ENCODE results near the gene MYO5B.
"Not testable (repeated sequence)": the region's sequence is repeated elsewhere in the genome, so short reads cannot be mapped to it uniquely, and the experiment has no call there.

Gene MYO5B

DNA sequence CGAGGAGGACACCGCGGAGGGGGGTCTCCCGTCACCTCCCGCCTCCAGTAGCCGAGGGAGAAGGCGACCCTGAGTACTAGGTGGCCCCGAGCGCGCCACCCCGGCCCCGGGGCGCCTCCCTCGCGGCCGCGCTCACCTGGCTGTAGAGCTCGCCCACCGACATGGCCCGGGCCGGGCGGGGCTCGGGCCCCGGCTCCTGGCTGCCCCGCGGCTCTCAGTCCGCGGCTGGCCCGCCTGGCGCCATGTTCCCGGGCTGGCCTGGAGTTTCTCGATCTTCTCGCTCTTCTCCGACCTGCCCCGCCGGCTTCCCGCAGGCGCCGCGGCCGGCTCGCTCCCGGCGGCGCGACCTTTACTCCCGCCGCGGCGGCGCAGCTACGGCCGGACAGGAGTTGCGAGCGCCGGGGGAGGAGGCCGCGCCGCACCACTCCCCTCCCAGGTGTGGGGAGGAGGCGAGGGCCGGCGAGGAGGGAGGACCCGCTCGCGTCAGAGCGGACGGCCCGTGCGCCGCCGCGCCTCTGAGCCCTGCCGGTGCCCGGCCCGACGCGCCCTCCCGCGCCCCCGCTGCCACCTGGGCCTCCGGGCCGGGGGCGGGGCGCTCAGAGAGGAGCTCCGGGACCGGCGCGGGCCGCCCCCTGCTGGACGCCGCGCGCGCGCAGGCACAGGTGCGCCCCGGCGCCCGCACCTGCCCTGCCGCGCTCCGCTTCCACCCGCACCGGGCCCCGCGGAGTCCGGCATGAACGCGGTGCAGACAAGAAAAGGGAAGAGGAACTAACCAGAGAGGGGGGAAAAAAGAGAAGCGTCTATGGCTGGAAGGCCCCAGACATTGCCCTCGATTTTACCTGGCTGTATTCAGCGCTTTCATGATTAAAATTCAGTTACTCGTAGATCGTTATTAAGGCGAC is at the start of gene MYO5B:
MYO5B (minus strand) TSS at position 517 of the 902 bp plus-strand sequence; CDS start at position 163, 354 bp downstream.
- peak; percentile 26 for DNase-seq (ENCODE audit: low read depth)

DNA sequence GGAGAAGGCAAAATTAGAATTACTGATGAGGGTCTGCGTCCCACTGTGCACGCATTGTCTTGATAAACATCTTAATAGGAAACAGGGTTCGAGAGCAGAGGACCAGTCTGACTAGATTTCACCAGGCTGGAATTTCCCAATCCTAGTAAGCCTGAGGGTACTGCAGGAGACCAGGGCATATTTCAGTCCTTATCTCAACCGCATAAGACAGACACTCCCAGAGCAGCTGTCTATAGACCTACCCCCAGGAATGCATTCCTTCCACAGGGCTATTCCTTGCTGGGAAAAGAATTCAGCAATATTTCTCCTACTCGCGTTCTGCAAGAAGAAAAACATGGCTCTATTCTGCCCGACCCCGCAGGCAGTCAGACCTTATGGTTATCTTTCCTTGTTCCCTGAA is 46.8 kb upstream of the MYO5B start:
- DNase-seq (ENCODE audit: low read depth), result not testable (repeated sequence)

DNA sequence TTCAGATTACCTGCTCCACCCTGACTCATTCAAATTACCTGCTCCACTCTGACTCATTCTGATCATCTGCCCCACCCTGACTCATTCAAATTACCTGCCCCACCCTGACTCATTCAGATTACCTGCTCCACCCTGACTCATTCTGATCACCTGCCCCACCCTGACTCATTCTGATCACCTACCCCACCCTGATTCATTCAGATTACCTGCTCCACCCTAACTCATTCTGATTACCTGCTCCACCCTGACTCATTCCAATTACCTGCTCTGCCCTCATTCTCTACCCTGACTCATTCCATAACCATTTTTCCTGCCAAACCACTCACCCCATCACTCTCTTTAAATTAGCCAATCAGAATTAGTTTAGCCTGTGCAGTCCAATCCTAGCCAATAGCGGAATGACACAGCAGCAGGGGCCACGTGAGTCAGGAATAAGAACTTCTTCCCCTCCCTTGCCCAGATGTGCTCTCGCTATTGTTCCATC is 45.2 kb upstream of the MYO5B start:
- no peak for DNase-seq (ENCODE audit: low read depth)

DNA sequence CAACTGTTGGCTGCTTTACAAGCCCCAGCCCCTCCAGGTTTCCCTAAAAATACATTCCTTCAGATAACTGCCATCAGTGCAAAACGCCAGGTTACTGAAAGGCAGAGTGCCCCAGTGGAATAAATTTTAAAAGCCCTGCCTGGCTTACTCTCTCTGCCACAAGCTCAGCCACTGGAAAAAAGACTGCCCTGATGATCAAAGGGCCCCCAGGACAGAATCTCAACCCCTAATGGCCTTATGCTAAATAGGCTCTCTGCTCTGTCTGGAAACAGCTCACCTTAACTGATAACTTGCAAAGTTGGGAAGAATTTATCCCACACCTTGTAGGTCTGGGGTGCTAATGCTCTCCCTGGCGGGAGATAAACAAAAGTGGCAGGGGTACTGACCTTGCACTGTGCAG is 37.5 kb upstream of the MYO5B start:
- DNase-seq (ENCODE audit: low read depth), result no peak

DNA sequence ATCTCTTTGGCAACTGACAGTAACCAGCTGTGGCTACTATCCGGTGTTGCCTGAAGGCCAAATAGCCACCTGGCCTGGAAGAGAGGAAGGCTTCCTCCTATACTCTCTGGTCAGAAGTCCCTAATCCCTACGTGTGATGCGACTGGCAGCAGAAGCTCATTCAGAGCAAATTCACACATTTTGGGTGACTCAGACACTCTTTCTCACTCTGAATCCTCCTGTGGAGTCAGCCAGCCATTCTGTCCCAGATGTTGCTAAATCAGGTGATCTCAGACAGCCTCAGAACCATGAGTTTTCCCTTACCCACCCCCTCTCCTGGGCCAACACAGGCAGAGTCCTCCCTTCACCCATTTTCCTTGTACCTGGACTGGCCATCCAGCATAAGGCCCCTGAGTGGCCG is 36.7 kb upstream of the MYO5B start:
- DNase-seq (ENCODE audit: low read depth), result no peak

DNA sequence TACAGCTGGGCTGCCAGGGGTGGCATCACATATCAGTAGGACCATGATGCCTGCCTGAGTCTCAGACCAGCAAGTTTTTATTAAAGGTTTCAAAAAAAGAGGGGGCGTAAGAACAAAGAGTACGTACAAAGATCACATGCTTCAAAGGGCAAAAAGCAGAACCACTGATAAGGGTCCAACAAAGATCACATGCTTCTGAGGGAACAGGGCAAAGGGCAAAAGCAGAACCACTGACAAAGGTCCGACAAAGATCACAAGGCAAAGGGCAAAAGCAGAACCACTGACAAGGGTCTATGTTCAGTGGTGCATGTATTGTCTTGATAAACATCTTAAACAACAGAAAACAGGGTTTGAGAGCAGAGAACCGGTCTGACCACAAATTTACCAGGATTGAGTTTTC is 25.3 kb upstream of the MYO5B start:
- not testable (repeated sequence) for DNase-seq (ENCODE audit: low read depth)

DNA sequence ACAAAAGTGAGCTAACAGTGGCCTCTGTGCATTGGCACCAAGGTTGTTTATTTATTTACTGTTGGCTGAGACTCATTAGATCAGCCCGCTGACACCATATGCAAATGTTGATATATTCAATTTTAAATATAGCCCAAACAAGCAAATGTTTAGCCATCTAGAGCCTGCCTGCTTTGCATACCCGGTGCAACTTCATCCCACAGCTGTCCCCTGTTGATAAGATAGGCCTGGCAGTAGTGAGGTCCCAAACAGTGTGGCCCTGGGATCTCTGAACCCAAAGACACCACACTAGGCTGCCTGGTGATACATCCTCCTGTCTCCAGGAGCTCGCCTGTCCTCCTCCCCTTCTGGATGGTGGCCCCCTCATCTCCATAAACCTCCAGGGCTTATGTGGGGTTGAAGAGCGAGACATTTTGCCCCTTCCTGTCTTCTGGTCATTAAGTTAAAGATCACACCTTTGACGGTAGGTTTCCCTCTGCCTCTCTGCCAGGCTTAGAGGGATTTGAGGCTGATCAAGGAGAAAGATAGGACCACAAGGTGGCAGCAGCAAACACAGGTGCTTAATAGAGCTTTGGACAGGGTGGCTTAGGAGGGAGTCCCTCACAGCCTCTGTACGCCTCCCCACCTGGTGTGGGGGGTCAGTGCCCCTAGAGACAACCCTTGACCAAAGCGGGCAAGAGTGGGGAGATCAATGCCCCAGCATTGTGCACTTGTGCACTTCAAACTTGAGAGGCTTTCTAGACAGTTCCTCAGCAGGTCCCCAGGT is 23.7 kb upstream of the MYO5B start:
- peak; percentile 15 for DNase-seq (ENCODE audit: low read depth)

DNA sequence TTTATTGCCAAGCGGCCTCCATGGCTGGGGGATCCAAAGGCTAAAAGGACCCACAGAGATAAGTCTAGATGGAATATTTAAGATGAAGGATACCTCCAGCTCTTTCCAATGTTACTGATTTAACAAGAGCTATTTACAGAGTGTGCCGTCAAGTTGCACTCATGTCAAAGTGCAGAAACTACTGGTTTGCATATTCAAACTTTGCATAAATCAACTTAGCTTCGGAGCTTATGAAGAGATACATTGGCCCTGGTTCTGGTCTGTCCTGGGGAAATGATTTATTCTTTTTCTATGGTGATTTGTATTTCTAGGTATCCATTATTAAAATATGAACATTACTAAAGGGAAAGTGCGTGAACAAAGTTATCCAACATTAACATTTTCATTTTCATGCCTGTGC is 14.4 kb upstream of the MYO5B start:
- DNase-seq (ENCODE audit: low read depth), result no peak

DNA sequence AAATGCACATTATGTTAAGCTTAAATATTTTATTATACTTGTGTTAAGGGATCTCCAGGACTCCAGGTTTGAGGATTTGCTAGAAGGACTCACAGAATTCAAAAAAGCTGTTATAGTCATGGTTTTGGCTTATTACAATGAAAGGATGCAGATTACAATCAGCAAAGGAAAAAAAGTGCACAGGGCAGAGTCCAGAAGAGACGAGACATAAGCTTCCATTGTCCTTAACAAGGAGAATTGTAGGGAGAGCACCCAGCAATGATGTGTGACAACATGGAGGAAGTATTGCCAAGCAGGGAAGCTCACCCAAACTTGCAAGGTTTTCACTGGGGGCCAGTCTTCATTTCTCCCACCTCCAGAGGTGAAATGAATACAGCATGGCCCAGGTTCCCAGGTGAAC is 12.8 kb upstream of the MYO5B start:
- no peak for DNase-seq (ENCODE audit: low read depth)

DNA sequence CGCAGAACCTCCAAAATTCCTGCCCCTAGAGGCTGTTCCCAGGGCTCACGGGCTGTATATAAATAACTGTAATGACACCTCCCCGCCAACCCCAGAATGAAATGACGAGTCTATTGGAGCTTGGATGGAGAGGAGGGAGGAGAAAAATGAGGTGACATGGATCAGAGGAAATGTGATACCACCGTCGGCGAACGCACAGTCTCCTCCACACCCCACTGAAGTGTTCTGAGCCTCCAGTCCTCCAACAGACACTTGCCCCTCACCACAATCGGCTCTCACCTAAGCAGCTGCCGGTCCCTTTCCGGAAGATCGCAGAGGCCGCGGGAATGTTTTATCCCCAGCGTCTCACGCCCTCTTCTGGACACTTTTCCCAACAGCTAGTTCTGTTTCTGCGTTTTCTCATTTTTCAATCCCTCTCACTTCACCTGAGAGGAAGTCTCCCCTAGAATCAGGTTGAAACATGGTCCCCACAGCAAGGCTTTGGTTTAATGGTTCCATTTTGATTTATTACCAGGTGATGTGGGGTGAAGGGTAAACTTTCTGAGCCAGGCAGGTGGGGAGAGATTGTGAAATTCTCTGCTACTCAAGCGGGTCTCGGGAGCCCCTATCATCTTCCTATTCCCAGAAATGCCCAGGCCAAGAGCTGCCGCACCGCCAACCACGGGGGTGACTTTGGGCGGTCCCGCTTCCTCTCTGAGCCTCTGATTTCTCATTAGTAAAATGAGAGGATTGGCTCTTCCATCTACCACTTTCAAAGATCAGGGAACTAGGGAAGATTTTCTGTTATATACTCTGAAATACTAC is 9.1 kb upstream of the MYO5B start:
- no peak for DNase-seq (ENCODE audit: low read depth)

DNA sequence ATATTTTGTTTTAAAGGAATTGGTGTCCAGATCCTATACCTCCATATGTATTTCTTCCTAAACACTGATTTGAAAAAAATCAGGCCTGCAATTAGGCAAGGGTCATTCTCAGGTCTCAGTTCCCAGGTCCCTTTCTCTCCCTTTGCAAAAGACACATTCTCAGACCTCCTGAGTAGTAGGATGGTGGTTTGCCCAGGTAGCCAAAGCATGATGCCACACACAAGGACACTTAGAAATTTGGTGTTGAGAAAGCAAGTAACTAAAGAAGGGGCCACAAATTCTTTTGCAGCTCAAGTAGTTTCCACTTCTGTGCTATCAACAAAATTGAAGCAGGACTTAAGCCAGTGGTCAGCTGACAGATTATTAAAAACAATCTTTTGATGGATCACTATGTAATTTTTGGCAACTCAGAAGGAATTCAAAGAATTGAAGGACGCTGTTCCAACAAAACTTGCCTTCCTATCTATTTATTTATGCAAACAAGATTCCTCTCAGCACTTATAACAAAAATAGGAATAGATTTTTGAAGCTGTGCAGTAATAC is 6.6 kb upstream of the MYO5B start:
- no peak for DNase-seq (ENCODE audit: low read depth)

DNA sequence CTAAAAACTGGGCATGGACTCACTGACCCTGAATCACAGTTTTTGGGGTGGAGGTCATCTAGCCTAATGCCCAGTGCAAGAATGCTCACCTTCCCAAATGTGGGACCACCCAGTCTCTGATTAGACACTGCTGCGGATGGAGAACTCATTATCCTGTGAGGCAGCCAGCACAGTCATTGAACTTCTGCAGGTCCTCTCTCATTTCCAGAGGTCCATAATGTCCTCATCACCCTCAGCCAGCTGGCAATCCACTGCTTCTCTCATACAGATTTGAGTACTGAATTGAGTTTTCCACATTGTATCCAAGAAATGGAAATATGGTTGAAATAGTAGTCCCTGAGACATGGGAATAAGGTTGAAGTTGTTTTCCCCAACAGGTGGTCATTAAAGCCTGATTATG is 5.0 kb upstream of the MYO5B start:
- DNase-seq (ENCODE audit: low read depth), result no peak

DNA sequence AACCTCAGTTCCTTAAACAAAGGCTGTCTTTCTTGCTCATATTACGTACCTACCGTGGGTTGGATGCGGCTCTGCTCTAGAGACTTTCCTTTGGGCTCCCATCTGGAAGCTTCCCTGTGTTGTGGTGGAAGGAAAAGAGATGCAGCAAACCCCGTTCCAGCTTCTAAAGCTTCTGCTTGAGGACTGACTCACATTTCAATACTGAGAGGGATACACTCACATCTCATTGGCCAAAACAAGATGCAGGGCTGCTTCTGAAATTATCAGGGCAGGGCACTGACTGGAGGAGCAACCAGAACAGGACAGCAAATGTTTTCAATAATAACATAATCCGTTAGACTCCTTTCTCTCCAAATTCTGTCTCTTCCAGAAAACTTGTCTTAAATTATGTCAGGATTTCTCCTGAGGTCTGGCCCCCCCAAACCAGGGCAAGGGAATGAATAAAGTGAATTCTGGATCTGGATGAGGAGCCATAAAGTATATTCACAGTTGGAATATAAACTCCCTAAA is 4.5 kb upstream of the MYO5B start:
- no peak for DNase-seq (ENCODE audit: low read depth)

DNA sequence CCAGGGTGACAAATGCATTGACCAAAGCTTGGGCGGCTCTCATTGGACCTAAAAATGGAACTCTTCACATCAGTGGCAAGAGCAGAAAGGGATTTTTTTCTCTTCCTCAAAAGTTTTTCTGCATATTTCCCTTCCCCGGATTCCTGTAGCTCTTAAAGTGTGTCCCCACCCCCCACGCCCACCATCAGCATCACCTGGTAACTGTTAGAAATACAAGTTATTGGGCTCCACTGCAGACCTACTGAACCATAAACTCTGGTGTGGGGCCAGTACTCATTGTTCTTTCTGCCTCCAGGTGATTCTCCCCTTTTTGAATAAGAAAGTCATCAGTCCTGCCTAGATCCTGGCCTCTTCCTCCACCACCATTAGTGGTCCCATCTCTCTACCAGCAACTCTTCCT is 1.3 kb upstream of the MYO5B start:
- DNase-seq (ENCODE audit: low read depth), result no peak

DNA sequence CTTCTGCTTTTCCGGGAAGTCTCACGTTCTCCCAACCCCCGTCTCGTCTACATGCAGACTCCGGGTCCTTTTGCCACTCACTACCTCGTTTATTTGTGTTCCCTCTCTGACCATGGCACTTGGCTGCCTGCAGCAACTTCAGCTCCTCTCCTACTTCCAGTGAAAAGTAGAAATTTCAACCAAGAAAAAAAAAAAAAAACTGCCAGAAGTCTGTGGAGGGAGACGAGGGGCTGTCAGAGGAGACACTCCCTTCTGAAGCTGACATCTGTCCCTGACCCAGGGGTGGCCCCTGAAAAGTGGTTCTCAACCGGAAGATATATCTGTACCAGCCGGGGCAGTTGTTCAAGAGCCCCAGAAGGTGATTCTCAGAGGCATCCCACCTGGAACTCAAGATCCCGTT is 742 bp upstream of the MYO5B start:
- no peak for DNase-seq (ENCODE audit: low read depth)

DNA sequence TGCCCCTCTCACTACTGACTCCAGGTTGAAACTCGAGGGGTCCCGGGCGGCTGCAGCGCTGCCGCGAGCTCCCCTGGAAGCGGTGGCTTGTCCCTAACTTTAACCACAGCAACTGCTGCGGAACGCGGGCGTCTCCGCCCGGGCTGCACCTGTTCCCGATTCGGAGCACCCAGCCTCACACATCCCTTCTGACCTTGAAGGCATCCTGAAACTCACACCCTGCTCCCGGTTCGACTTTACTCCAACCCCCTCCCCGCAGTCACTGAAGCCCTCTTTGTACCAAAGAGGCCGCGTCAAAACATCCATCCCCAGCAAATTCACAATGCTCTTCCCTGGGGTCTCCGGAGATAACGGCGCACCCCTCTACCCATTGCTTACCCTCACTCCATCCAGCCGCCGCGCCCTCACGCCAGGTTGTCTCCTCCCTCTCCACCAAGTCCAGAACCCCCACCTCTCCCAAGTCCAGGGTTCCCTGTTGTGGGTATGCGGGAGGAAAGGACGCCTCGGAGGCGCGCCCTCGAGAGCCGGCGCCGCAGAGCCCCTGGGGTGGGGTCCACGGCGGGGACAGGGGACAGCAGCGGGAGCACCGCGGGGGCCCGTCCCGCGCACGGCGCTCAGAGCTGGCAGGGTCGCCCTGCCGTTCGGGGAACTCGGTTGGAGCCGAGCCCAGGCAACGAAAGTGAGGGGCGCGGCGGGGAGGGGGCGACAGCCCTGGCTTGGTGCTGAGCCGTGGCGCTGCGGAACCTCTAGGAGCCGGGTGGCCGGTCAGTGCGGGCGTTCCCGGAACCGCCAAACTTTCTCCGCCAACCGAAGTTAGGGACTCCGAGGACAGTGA is 934 bp downstream of the MYO5B start:
- no peak for DNase-seq (ENCODE audit: low read depth)

DNA sequence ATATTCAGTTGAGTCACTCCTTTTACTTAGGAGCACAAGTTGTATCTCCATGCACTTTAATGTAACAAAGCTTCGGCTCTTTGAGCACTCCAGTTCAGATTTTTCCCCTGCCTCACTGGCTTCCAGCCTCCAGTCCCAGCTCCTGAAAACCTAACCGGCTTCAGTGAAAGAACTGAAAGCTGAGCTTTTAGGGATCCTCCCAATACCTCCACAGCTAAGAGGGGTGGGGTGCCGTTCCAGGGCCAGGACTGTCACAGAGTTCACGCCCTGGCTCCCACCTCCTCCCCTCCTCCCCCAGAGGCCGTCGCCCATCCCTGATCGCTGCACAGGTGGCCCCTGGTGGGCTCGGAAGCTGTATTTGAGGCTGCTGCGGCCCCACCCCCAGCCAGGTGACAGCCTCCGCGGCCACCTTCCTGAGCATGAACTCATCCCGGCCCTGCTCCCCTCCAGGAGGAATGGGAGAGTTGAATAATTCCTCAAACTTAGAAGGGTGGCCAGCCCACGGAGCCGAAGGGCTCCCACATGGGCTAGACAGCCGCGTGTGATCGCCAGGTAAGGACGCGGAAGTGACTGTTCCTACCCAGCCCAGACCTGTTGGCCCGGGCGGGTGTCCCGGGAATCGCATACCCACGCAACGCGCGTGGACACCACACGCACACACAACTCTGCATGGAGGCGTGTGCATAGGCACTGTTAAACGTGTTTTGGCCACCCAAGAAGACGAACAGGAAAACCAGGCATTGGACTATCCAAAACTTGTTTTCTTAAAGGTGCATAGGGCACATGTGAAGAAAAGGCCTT is 1.8 kb downstream of the MYO5B start:
- DNase-seq (ENCODE audit: low read depth), result no peak

DNA sequence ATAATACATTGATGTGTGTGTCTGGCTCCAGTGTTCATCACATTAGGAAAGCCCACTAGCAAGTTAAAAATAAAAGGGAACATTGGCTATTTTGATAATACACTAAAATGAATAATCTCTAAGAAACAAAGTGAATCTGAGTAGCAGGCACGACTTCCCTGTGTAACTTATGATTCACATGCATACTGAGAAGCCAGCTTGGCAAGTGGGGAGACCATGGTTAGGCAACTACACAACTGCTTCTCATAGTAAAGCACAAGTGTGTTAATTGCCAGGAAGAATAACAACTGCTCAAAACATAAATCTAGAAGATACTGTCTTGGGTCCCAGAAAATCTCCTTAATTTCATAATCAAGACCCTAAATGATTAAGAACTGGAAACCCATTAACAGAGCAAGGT is 4.0 kb downstream of the MYO5B start:
- no peak for DNase-seq (ENCODE audit: low read depth)

DNA sequence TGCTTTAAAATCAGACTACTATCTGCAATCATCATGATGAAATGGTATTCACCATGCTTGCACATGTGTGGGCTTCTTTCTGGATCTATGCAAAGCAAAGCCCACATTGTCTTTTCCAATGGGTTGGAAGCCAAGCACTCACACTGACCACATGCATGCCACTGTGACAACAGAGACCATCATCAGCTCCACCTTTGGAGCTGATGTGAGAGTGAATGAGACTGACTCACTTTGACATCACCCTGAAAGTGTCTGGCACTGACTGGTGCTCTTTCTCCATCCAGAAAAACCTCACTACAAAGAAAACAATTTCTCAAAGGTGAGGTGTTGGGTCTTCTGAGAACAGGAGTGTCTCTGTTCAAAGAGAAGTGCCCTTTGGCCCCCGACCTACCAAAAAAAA is 4.7 kb downstream of the MYO5B start:
- no peak for DNase-seq (ENCODE audit: low read depth)

DNA sequence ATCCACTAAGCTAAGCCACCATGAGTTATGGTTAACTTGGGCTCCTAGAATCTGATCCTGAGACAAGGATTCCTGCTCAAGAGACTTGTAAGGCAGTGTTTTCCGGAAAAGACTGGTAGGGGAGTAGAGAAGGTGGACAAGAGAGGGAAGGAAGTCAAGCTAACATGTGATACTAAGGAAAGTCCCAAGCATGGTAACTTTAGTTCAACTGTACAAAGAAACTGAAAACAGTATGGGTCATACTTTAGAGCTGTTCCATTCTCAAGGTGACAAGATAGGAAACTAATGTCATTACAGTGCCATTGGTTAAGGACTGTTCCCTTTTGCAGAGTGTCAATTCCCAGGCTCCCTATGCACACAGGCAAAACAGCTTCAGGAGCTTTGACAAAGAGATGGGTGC is 5.8 kb downstream of the MYO5B start:
- no peak for DNase-seq (ENCODE audit: low read depth)

All from stimulated activated CD4-positive, alpha-beta T cell treated with anti-CD3 and anti-CD28 coated beads, Interleukin-2, amount 100 ng/mL, for 4 hours (primary cell).